ENCODE measurements around the gene SERHL2. TPM values are rescaled to one million over a fixed set of nuclear protein-coding genes. Genes with fewer than 3 reads are reported as not detected.

The SERHL2 gene
- total and polyA plus RNA-seq, 2 donors (not counting 3 experiments of a cell fraction or from before 2014, with no cell fraction given): 0.80 to 2.0 TPM

GRCh38 chr22:42623301-42623751 is 69.6 kb downstream of the SERHL2 start:
- Histone ChIP-seq H3K4me2 (ENCODE audit: insufficient read depth, low read length) (no peak overlapping the region), H3K27me3 (ENCODE audit: control insufficient read depth in 2 of 2, insufficient read depth in 2 of 2, low read length in 2 of 2) (no peaks in the 10 kb centered on the region), H3K9me3 (replicated peaks; ENCODE audit: control insufficient read depth, insufficient read depth, low read length) (no peaks in the 10 kb centered on the region), H3K9ac (replicated peaks; ENCODE audit: extremely low read depth, insufficient read depth, low read length) (no peak overlapping the region), H2AFZ (ENCODE audit: low read depth, low read length) (no peak overlapping the region), H3K79me2 (ENCODE audit: control insufficient read depth, insufficient read depth, low read length) (no peaks in the 10 kb centered on the region), H3K27ac (ENCODE audit: insufficient read depth, low read depth, low read length) (no peak overlapping the region), H3K9me1 (replicated peaks; ENCODE audit: control insufficient read depth, extremely low read depth, insufficient read depth, low read length) (no peaks in the 10 kb centered on the region), H4K20me1 (replicated peaks; ENCODE audit: control insufficient read depth, extremely low read depth, insufficient read depth, low read length) (no peaks in the 10 kb centered on the region), H3K4me3 (replicated peaks in 1 of 3; ENCODE audit: insufficient read depth in 1 of 3, low read depth in 1 of 3, low read length in 3 of 3) (no peak overlapping the region), H3K36me3 (ENCODE audit: control insufficient read depth in 2 of 2, extremely low read depth in 1 of 2, insufficient read depth in 2 of 2, low read length in 2 of 2) (peaks cover 8 to 36% of the 10 kb centered on the region in 2 experiments), H3K4me1 (ENCODE audit: control insufficient read depth, extremely low read depth, insufficient read depth, low read length) (no peaks in the 10 kb centered on the region)
- dilution Hi-C loops (cut with MboI; ENCODE audit: extremely low pct_ligation_motif_present, low sequenced_read_pairs): no loop called here
- no peak for TF ChIP-seq POLR2A (IDR thresholded peaks at IDR 0.05; ENCODE audit: low read depth, low read length)
- TF ChIP-seq GATA2 (IDR thresholded peaks at IDR 0.05; ENCODE audit: insufficient read depth, insufficient read length, low read depth, low read length): no peak
- no peak for TF ChIP-seq FOS (IDR thresholded peaks at IDR 0.05; ENCODE audit: borderline replicate concordance, insufficient read depth, low read length)
- TF ChIP-seq MYC (IDR thresholded peaks at IDR 0.05; ENCODE audit: low read depth, low read length): no peak
- DNase-seq (ENCODE audit: low read depth, low spot score) (no peak), FAIRE-seq (no peak)
- ChIA-PET CTCF (interaction anchor here (3.0 to 4.2 kb wide), 2 partner anchors 196 to 467 kb away, joined by 17 to 19 read pairs; no protein-coding TSS in a partner anchor), POLR2A (no interaction called here)
- intact Hi-C loops (cut with micrococcal nuclease): no loop called here
- BruUV-seq (replicated peaks): no TSS peak

Small RNAs within 50 kb of the gene (small RNA-seq; reads per million reads assigned to genes)
- gene RN7SKP80 (ENCODE audit: insufficient read depth, insufficient read length, low read depth, low replicate concordance) (not detected), gene RNU6-513P (ENCODE audit: insufficient read depth, insufficient read length, low read depth, low replicate concordance) (not detected)

Other genes with a start within 250 kb of the SERHL2 start
- gene NFAM1, start 121.6 kb upstream of the SERHL2 start, total RNA-seq: not detected in 2 replicates
- not detected in 2 replicates for gene NFAM1, start 121.6 kb upstream of the SERHL2 start, polyA plus RNA-seq
- 61.9 and 83.7 TPM in 2 replicates for gene RRP7A, start 34.2 kb upstream of the SERHL2 start, total RNA-seq
- gene RRP7A, start 34.2 kb upstream of the SERHL2 start, polyA plus RNA-seq: 34.4 and 35.3 TPM in 2 replicates
- 46.6 and 60.4 TPM in 2 replicates for gene POLDIP3, start 60.9 kb downstream of the SERHL2 start, total RNA-seq
- gene POLDIP3, start 60.9 kb downstream of the SERHL2 start, polyA plus RNA-seq: 29.3 and 29.5 TPM in 2 replicates
- gene ATP5MGL, start 86.6 kb downstream of the SERHL2 start, total RNA-seq: 1.0 and 1.2 TPM in 2 replicates
- 0.11 TPM in 1 of 2 replicates, not detected in the other for gene ATP5MGL, start 86.6 kb downstream of the SERHL2 start, polyA plus RNA-seq
- gene CYB5R3, start 95.4 kb downstream of the SERHL2 start, total RNA-seq: 217 and 232 TPM in 2 replicates
- gene CYB5R3, start 95.4 kb downstream of the SERHL2 start, polyA plus RNA-seq: 263 and 329 TPM in 2 replicates
- gene A4GALT, start 166.9 kb downstream of the SERHL2 start, total RNA-seq: 18.8 and 20.7 TPM in 2 replicates
- 5.4 and 8.7 TPM in 2 replicates for gene A4GALT, start 166.9 kb downstream of the SERHL2 start, polyA plus RNA-seq

Measured in endothelial cell of umbilical vein (primary cell).